ENCODE measurements around the gene OGDH. TPM values are rescaled to one million over a fixed set of nuclear protein-coding genes. Genes with fewer than 3 reads are reported as not detected.

Gene OGDH
- polyA plus RNA-seq, 3 donors = 41.0 to 74.1 (median 49.9) TPM

- Histone ChIP-seq H3K9me3 (replicated peaks in 1 of 2; ENCODE audit: control insufficient read depth in 1 of 2, insufficient read depth in 1 of 2, low read length in 2 of 2) (peaks cover 0 to 6% of the 10 kb centered on the region in 2 donors), H3K27ac (ENCODE audit: low read depth in 1 of 2, low read length in 2 of 2) (no peak overlapping the region), H3K4me1 (ENCODE audit: control insufficient read depth in 1 of 2, insufficient read depth in 2 of 2, low read length in 2 of 2) (no peaks in the 10 kb centered on the region), H3K27me3 (ENCODE audit: control insufficient read depth in 2 of 2, insufficient read depth in 2 of 2, low read length in 2 of 2) (no peaks in the 10 kb centered on the region), H3K4me3 (replicated peaks in 1 of 3; ENCODE audit: low read depth in 2 of 3, low read length in 3 of 3) (no peak overlapping the region), H2AFZ (ENCODE audit: insufficient read depth, low read depth, low read length, poor library complexity, severe bottlenecking) (no peak overlapping the region), H3K9ac (ENCODE audit: insufficient read depth, low read length, poor library complexity, severe bottlenecking) (no peak overlapping the region), H3K36me3 (replicated peaks in 1 of 2; ENCODE audit: control insufficient read depth in 1 of 2, insufficient read depth in 2 of 2, low read length in 2 of 2) (peaks cover 90 to 99% of the 10 kb centered on the region in 2 donors), H4K20me1 (ENCODE audit: insufficient read depth, low read length) (peaks cover 5% of the 10 kb centered on the region), H3K4me2 (replicated peaks; ENCODE audit: extremely low read depth, low read length, poor library complexity, severe bottlenecking) (no peak overlapping the region), H3K79me2 (ENCODE audit: insufficient read depth, low read length) (no peaks in the 10 kb centered on the region)
- no peaks in the 10 kb centered on the region for H3K27me3 Mint-ChIP-seq (ENCODE audit: low read depth in 3 of 3)
- no peak overlapping the region for H3K4me3 Mint-ChIP-seq
- peaks cover 3 to 14% (median 7%) of the 10 kb centered on the region in 7 donors for H3K9me3 Mint-ChIP-seq
- no peaks in the 10 kb centered on the region for H3K4me1 Mint-ChIP-seq
- no peak for TF ChIP-seq CTCF (IDR thresholded peaks at IDR 0.05)
- no peak for DNase-seq
- intact Hi-C loops (cut with micrococcal nuclease) = no loop called here
- WGBS (ENCODE audit: insufficient coverage) = 96% methylated on average over 16 of the region's 19 CpGs
- H3K36me3 Mint-ChIP-seq = peaks cover 83 to 98% of the 10 kb centered on the region in 2 donors
- peak overlapping the region in 4 of 7 donors; percentile 19 to 66 (median 60) for H3K27ac Mint-ChIP-seq
Observed at GRCh38 chr7:44693641-44694313, 87.3 kb downstream of the OGDH start.

GRCh38 chr7:44694326-44694725, 87.9 kb downstream of the OGDH start:
- Histone ChIP-seq H4K20me1 (ENCODE audit: insufficient read depth, low read length) (peaks cover 5% of the 10 kb centered on the region), H3K79me2 (ENCODE audit: insufficient read depth, low read length) (no peaks in the 10 kb centered on the region), H3K9me3 (replicated peaks in 1 of 2; ENCODE audit: control insufficient read depth in 1 of 2, insufficient read depth in 1 of 2, low read length in 2 of 2) (peaks cover 0 to 6% of the 10 kb centered on the region in 2 donors), H3K4me3 (replicated peaks in 1 of 3; ENCODE audit: low read depth in 2 of 3, low read length in 3 of 3) (no peak overlapping the region), H3K4me1 (ENCODE audit: control insufficient read depth in 1 of 2, insufficient read depth in 2 of 2, low read length in 2 of 2) (no peaks in the 10 kb centered on the region), H3K36me3 (replicated peaks in 1 of 2; ENCODE audit: control insufficient read depth in 1 of 2, insufficient read depth in 2 of 2, low read length in 2 of 2) (peaks cover 92 to 99% of the 10 kb centered on the region in 2 donors), H3K9ac (ENCODE audit: insufficient read depth, low read length, poor library complexity, severe bottlenecking) (no peak overlapping the region), H3K27ac (ENCODE audit: low read depth in 1 of 2, low read length in 2 of 2) (no peak overlapping the region), H2AFZ (ENCODE audit: insufficient read depth, low read depth, low read length, poor library complexity, severe bottlenecking) (no peak overlapping the region), H3K27me3 (ENCODE audit: control insufficient read depth in 2 of 2, insufficient read depth in 2 of 2, low read length in 2 of 2) (no peaks in the 10 kb centered on the region), H3K4me2 (replicated peaks; ENCODE audit: extremely low read depth, low read length, poor library complexity, severe bottlenecking) (no peak overlapping the region)
- Mint-ChIP-seq H3K9me3 (peaks cover 3 to 16% (median 9%) of the 10 kb centered on the region in 7 donors), H3K4me3 (no peak overlapping the region), H3K36me3 (peaks cover 86 to 98% of the 10 kb centered on the region in 2 donors), H3K27me3 (ENCODE audit: low read depth in 3 of 3) (no peaks in the 10 kb centered on the region), H3K27ac (peak overlapping the region in 2 of 7 donors; percentile 42 to 84), H3K4me1 (no peaks in the 10 kb centered on the region)
- TF ChIP-seq CTCF (IDR thresholded peaks at IDR 0.05) = no peak
- WGBS (ENCODE audit: insufficient coverage) = over 99% methylated on average over 12 of the region's 14 CpGs
- intact Hi-C loops (cut with micrococcal nuclease) = no loop called here
- DNase-seq = no peak

All from CD14-positive monocyte (primary cell).